Measurements from ENCODE around the gene SFTPA1. TPM values are rescaled to one million over a fixed set of nuclear protein-coding genes. Genes with fewer than 3 reads are reported as not detected.
"Not testable (repeated sequence)": the region's sequence is repeated elsewhere in the genome, so short reads cannot be mapped to it uniquely, and the experiment has no call there.

The SFTPA1 gene
- total RNA-seq, 2 donors from 2014 or later: 0.11 TPM; not detected in 1

DNA sequence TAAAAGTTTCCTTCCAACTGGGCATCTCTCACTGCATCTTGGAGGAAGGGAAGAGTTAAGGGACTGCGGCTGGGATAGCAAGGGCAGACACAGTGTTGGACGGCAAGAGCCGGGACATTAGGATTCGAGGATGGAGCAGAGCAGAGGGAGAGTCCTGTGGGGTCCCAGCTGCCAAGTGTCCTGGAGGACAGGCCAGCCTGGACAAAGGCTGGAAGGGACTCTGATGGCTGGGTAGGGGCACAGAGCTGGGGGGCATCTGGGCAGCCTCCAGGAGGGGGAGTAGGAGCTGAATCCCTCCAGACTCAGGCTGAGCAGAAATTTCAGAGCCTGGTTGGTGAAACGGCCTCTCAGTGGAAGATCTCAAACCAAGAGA, 19.2 kb downstream of the SFTPA1 start:
- H3K4me3 Mint-ChIP-seq: no peak overlapping the region
- H3K9me3 Mint-ChIP-seq: no peaks in the 10 kb centered on the region
- no peak for ATAC-seq (replicated peaks)
- peaks cover 17% of the 10 kb centered on the region for H3K27me3 Mint-ChIP-seq
- peaks cover 4% of the 10 kb centered on the region for H3K4me1 Mint-ChIP-seq
- no peak overlapping the region for H3K27ac Mint-ChIP-seq
- no peaks in the 10 kb centered on the region for H3K36me3 Mint-ChIP-seq (ENCODE audit: low read depth)

DNA sequence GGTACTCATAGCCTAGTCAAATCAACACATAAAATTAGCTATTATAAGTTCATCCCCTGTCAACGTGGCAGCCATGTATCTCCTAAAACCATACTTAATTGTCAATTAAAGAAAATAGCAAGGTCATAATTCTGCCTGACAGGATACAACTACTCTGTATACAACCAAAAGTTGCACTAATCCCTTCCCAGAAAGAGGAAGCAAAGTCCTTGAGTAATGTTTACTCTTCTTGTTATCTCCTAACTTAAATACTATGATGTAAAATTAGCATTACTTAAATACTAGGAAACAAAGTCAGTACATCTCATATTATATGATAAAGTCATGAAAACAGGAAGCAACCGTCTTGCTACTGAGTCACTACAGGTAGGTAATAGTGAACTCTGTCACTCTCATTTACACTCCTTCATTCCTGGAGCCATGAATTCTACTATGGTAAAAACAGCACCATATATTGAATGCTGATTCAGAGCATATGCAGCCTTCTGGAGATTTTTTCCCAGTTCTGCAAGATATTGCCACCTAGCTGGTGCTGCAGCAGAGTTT, 26.0 kb downstream of the SFTPA1 start:
- H3K27ac Mint-ChIP-seq; H3K4me3 Mint-ChIP-seq; ATAC-seq (replicated peaks); H3K4me1 Mint-ChIP-seq; H3K9me3 Mint-ChIP-seq; H3K27me3 Mint-ChIP-seq; H3K36me3 Mint-ChIP-seq (ENCODE audit: low read depth): not testable (repeated sequence)

DNA sequence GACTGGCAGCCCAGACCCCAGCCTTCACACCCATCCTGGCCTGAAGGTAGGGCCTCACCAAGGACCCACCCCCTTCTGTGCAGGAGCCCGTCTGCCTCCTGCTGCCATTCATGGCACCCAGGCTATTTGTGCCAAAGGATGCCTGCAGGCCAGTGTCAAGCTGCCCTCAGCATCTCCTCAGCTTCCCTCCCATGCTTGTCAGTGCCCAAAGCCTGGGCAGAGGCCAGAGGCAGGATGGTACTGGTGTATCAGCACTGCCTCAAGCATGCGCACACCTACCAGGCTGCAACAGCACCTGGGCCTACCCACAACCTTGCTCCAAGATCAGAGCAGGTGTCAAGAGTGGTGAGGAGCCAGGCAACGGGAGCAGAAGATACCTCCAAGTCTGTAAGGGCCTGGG, 27.6 kb downstream of the SFTPA1 start:
- H3K9me3 Mint-ChIP-seq: no peaks in the 10 kb centered on the region
- ATAC-seq (replicated peaks): no peak
- no peak overlapping the region for H3K4me3 Mint-ChIP-seq

DNA sequence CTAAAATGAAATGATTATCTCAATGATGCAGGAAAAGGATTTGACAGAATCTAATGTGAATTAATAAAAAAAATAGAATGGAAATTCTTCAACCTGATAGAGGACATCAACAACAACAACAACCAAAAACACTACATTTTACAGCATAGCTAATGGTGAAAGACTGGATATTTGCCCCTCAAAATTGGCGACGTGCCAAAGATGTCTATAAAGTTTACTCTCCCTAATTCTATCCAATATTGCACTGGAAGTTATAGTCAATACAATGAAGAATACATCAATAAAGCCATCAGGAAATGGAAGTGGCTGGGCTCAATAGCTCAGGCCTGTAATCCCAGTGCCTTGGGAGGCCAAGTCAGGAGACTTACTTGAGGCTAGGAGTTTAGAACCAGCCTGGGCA, 42.0 kb downstream of the SFTPA1 start:
- H3K9me3 Mint-ChIP-seq; H3K36me3 Mint-ChIP-seq (ENCODE audit: low read depth); H3K27me3 Mint-ChIP-seq; ATAC-seq (replicated peaks); H3K4me1 Mint-ChIP-seq; H3K4me3 Mint-ChIP-seq; H3K27ac Mint-ChIP-seq: not testable (repeated sequence)

More for the DNA sequence above, 27.6 kb downstream of the SFTPA1 start:
- H3K36me3 Mint-ChIP-seq (ENCODE audit: low read depth): no peaks in the 10 kb centered on the region
- no peaks in the 10 kb centered on the region for H3K27me3 Mint-ChIP-seq
- H3K27ac Mint-ChIP-seq: no peak overlapping the region
- H3K4me1 Mint-ChIP-seq: no peaks in the 10 kb centered on the region

DNA sequence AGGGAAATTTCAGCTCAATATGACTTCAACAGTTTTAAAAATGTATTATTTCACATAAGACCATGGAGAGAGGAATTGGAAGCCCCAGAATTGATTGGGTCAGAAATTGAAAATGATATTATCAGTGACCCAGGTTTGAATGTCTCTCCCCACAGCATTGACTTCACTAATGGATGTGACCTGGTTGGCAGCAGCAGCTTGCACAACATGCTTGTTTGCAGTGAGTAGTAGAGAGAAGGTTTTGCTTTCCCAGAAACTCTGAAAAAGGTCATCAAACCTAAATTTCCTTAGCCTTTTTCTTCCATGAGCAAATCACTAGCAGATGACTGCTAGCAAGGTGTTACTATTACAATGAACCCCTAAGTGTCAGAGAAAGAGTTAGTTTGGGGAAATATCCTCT, 52.5 kb downstream of the SFTPA1 start:
- H3K36me3 Mint-ChIP-seq (ENCODE audit: low read depth); H3K9me3 Mint-ChIP-seq; H3K4me1 Mint-ChIP-seq; ATAC-seq (replicated peaks); H3K27ac Mint-ChIP-seq; H3K4me3 Mint-ChIP-seq; H3K27me3 Mint-ChIP-seq: not testable (repeated sequence)

DNA sequence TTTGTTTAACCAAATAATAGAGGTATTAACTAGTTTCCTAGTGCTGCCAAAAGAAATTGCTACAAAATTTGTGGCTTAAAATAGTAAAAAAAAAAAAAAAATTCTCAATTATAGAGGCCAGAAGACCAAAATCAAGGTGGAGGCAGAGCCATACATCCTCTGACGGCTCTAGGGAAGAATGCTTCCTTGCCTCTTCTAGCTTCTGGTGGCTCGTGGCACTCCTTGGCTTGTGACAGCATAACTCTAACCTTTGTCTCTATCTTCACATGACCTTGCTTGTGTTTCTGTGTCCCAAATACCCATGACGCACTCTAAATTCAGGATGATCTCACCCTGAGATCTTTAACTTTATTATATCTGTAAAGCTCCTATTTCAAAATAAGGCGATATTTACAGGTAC, 53.9 kb downstream of the SFTPA1 start:
- not testable (repeated sequence) for H3K27me3 Mint-ChIP-seq; H3K27ac Mint-ChIP-seq; H3K36me3 Mint-ChIP-seq (ENCODE audit: low read depth); ATAC-seq (replicated peaks); H3K4me1 Mint-ChIP-seq; H3K9me3 Mint-ChIP-seq; H3K4me3 Mint-ChIP-seq

Other genes starting within 250 kb of the SFTPA1 start
- gene ZCCHC24, start 165.3 kb upstream of the SFTPA1 start, total RNA-seq: 1 to 10 TPM; 1.3 to 2.6 TPM
- gene EIF5AL1, start 98.4 kb upstream of the SFTPA1 start, total RNA-seq: under 1 TPM in 1 of 2 donors, not detected in 1; 0.26 TPM
- gene SFTPA2, start 50.5 kb upstream of the SFTPA1 start, total RNA-seq: not detected
- under 1 TPM; 0.26 to 0.45 TPM for gene NUTM2B, start 92.3 kb downstream of the SFTPA1 start, total RNA-seq
- under 1 TPM in 1 of 2 donors, not detected in 1; 0.28 TPM for gene NUTM2E, start 215.8 kb downstream of the SFTPA1 start, total RNA-seq

Measured in activated T-helper 17 cell treated with anti-CD3 and anti-CD28 coated beads, Interleukin-2, amount 50 U/mL, for 72 hours (primary cell).